Sigmoid colon (tissue), 7 donors: Measurements from ENCODE around the gene SLC66A1. TPM values are rescaled to one million over a fixed set of nuclear protein-coding genes. Genes with fewer than 3 reads are reported as not detected.
A peak's percentile ranks its signal among the peaks of the same experiment; 100 is the strongest.

Experiments
- DNase-seq: peaks from one replicate; pipeline ENCODE4 v3.0.0-alpha.2; 2019
- H3K27ac ChIP-seq, 4 donors: fragments of 200-600 bp; sonication (generic); one replicate each; pipeline ENCODE4 v1.5.1; 2016 to 2019; ENCODE audit warnings: mild to moderate bottlenecking in 1 of 4
- H3K27me3 ChIP-seq, 3 donors: fragments of 200-600 bp; sonication (generic); one replicate each; pipeline ENCODE4 v1.5.1; 2019; ENCODE audit warnings: mild to moderate bottlenecking in 1 of 3
- H3K36me3 ChIP-seq, 4 donors: fragments of 200-600 bp; sonication (generic); one replicate each; pipeline ENCODE4 v1.5.1; 2016 to 2019
- H3K4me1 ChIP-seq, 4 donors: fragments of 200-600 bp; sonication (generic); one replicate each; pipeline ENCODE4 v1.5.1; 2017 to 2019
- H3K4me3 ChIP-seq, 4 donors: fragments of 200-600 bp; sonication (generic); one replicate each; pipeline ENCODE4 v1.5.1; 2017 to 2019; ENCODE audit warnings: mild to moderate bottlenecking in 2 of 4, moderate library complexity in 1 of 4
- H3K9me3 ChIP-seq, 4 donors: fragments of 200-600 bp in 3 of 4; sonication (generic) in 3 of 4; one replicate each; pipeline versions ENCODE4 v1.5.1 to v1.6.1; 2013 to 2019
- CTCF ChIP-seq, 4 experiments: fragments of 450-650 bp in 3 of 4; fragments of 200-600 bp in 1 of 4; IDR thresholded peaks; one replicate each; pipeline ENCODE4 v1.5.1; 2016 to 2019; ENCODE audit warnings: antibody characterized with exemption in 4 of 4, mild to moderate bottlenecking in 3 of 4, moderate library complexity in 2 of 4
- EP300 ChIP-seq, 4 donors: sonication (generic); formaldehyde crosslinking; IDR thresholded peaks; one replicate each; pipeline ENCODE4 v1.6.1; 2017; ENCODE audit warnings: antibody characterized with exemption in 4 of 4
- POLR2A ChIP-seq, 2 donors: fragments of 450-650 bp; IDR thresholded peaks; one replicate each; pipeline ENCODE4 v1.6.1; 2016; ENCODE audit warnings: antibody characterized with exemption in 2 of 2, mild to moderate bottlenecking in 2 of 2, moderate library complexity in 2 of 2
- POLR2AphosphoS5 ChIP-seq, 4 donors: sonication (generic); formaldehyde crosslinking; IDR thresholded peaks; one replicate each; pipeline ENCODE4 v1.6.1; 2017; ENCODE audit warnings: antibody characterized with exemption in 4 of 4
- WGBS, 2 donors: extraction: QIAGEN DNeasy Blood & Tissue Kit; methylation state at CpG; one replicate each; pipeline ENCODE4 v1.1.7; 2013; 5-methylcytosine and 5-hydroxymethylcytosine counted together
- intact Hi-C: fragments of 100-400 bp; cut with DNase I; formaldehyde crosslinking; loops from one replicate; pipeline ENCODE4 v1.15.1; 2023
- polyA plus RNA-seq, 3 donors: library from polyadenylated mRNA; stranded (reverse); fragments of 200-250 nt; gene quantifications; one replicate each; pipeline ENCODE4 v1.2.3, GENCODE V29; 2013
- total RNA-seq, 4 donors: library from RNA; depleted of rRNA; stranded (reverse); fragments of >200 nt; gene quantifications; one replicate each; pipeline ENCODE4 v1.1.0, GENCODE V29; 2016
- donor health status: healthy with polysubstance abuse.
- donor health status: Bipolar disorder and iron deficiency.
- donor health status: healthy.

Gene SLC66A1
- total and polyA plus RNA-seq, 7 donors, result 5.1 to 16.0 (median 8.1) TPM

DNA sequence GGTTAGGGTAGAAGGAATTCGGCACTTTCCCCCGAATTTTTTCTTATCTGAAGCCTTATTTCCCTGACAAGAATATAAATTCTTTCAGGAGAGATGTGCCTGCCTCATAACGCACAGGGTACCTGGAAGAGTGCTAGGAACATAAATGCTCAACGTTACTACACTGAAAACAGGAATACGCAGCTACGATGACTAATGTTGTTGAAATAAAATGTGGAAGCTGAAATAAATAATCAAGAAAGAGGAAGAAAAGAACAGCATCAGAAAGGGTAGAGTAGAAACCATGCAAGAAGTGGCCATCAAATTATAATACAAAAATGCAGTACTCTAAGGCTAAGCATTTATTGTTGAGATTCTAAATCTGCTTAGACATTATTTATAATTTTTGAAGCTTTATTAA, 33.9 kb downstream of the SLC66A1 start:
- intact Hi-C loops, result no loop called here
- Histone ChIP-seq H3K9me3 (no peaks in the 10 kb centered on the region), H3K27ac (peak overlapping the region in 1 of 4 donors; percentile 18), H3K4me1 (peaks cover 0 to 42% (median 28%) of the 10 kb centered on the region in 4 donors), H3K4me3 (no peak overlapping the region), H3K27me3 (no peaks in the 10 kb centered on the region), H3K36me3 (peaks cover 22 to 61% (median 41%) of the 10 kb centered on the region in 4 donors)
- WGBS, 2 donors, result 84% methylated on average over 6 of the region's 6 CpGs
- DNase-seq, result no peak
- TF ChIP-seq POLR2A (IDR thresholded peaks at IDR 0.05), result no peak
- no peak for TF ChIP-seq CTCF (IDR thresholded peaks at IDR 0.05)
- TF ChIP-seq POLR2AphosphoS5 (IDR thresholded peaks at IDR 0.05), result no peak
- TF ChIP-seq EP300 (IDR thresholded peaks at IDR 0.05), result no peak

DNA sequence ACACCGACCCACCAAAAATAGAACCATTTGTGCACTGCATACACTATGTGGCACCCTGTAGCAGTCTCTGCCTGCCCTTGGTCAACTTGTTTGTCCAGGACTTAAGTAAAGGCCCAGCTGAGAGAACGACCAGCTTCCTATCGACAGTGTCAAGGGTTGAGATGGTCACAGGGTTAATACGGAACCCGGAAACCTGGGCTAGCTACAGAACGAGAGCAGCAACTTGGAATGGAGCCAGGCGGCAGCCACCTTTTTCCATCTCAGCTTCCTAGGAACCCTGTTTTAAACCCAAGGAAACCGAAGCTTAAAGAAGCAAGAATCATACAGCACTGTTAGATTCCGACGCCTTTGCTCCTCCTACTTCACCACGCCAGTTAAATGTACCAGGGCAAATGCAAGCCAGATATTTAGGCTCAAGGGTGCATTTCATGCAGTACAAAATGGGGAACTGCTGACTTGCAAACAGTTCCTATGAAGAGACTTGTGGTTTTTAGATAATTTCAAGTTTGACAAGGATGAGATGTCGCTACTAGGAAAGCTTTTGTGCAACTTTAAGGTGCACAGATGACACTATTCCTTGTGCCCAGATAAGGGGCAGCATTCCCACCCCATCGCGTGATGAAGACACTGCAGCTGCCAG, 35.5 kb downstream of the SLC66A1 start:
- TF ChIP-seq POLR2AphosphoS5 (IDR thresholded peaks at IDR 0.05) (no peak), POLR2A (IDR thresholded peaks at IDR 0.05) (no peak), CTCF (IDR thresholded peaks at IDR 0.05) (no peak), EP300 (IDR thresholded peaks at IDR 0.05) (no peak)
- Histone ChIP-seq H3K4me3 (no peak overlapping the region), H3K9me3 (no peaks in the 10 kb centered on the region), H3K36me3 (peaks cover 18 to 60% (median 35%) of the 10 kb centered on the region in 4 donors), H3K27me3 (no peaks in the 10 kb centered on the region), H3K27ac (peak overlapping the region in 2 of 4 donors; percentile 7 to 51), H3K4me1 (peaks cover 0 to 43% (median 38%) of the 10 kb centered on the region in 4 donors)
- 78 to 81% methylated on average over 14 of the region's 14 CpGs for WGBS, 2 donors
- no peak for DNase-seq
- intact Hi-C loops, result no loop called here

DNA sequence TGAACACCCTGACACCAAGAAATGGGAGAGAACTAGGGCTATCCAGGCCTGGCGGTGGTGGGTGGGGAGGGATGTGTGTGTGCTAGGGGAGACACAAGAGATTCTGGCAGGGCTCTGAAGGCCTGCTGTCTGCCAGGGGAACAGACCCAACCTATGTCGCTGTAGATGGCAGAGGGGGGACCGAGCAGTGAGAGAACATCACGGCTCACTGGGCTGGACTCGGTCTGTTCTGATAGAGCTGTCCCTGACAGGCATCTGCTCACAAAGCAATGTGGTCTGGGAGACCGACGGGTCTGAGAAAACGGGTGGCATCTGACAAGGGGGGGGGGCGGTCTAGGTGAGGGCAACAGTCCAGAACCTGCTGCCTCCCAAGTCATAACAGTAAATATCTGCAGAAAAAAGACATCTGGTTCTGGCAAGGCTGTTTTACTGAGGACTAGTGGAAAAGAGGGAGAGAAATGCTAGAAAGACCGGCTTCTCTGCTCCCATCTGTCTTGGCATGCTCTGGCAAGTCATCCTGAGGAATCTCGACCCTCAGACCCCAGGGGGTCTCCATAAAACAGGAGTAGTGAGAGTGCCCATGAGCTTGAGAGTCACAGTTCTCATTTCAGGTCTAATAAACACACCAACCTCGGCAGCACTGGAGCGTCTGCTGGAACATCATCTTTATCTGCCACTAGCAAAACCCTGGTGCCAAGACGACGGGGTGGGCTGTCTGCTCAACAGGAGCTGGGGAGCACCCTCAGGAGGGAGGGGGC, 36.5 kb downstream of the SLC66A1 start:
- no peaks in the 10 kb centered on the region for H3K9me3 ChIP-seq
- peak overlapping the region in 3 of 4 donors; percentile 9 to 51 (median 25) for H3K27ac ChIP-seq
- DNase-seq, result no peak
- H3K27me3 ChIP-seq, result no peaks in the 10 kb centered on the region
- intact Hi-C loops, result no loop called here
- H3K4me3 ChIP-seq, result no peak overlapping the region
- peaks cover 17 to 60% (median 33%) of the 10 kb centered on the region in 4 donors for H3K36me3 ChIP-seq
- 80 to 82% methylated on average over 15 of the region's 15 CpGs for WGBS, 2 donors
- no peak for TF ChIP-seq POLR2AphosphoS5 (IDR thresholded peaks at IDR 0.05)
- no peak for TF ChIP-seq EP300 (IDR thresholded peaks at IDR 0.05)
- TF ChIP-seq POLR2A (IDR thresholded peaks at IDR 0.05), result no peak
- TF ChIP-seq CTCF (IDR thresholded peaks at IDR 0.05), result no peak
- H3K4me1 ChIP-seq, result peaks cover 0 to 50% (median 46%) of the 10 kb centered on the region in 4 donors

- no peak for DNase-seq
- H3K4me1 ChIP-seq, result peaks cover 0 to 55% (median 45%) of the 10 kb centered on the region in 4 donors
- H3K4me3 ChIP-seq, result no peak overlapping the region
- H3K27ac ChIP-seq, result peak overlapping the region in 2 of 4 donors; percentile 28 to 51
- TF ChIP-seq POLR2A (IDR thresholded peaks at IDR 0.05), result no peak
- TF ChIP-seq POLR2AphosphoS5 (IDR thresholded peaks at IDR 0.05), result no peak
- TF ChIP-seq EP300 (IDR thresholded peaks at IDR 0.05), result no peak
- TF ChIP-seq CTCF (IDR thresholded peaks at IDR 0.05), result no peak
- H3K9me3 ChIP-seq, result no peaks in the 10 kb centered on the region
- no peaks in the 10 kb centered on the region for H3K27me3 ChIP-seq
- 91 to 93% methylated on average over 17 of the region's 17 CpGs for WGBS, 2 donors
- H3K36me3 ChIP-seq, result peaks cover 20 to 60% (median 30%) of the 10 kb centered on the region in 4 donors
- intact Hi-C loops, result loop anchor here (5.0 kb wide), 1 partner anchor 37 kb away; no protein-coding TSS in a partner anchor
These were observed 37.9 kb downstream of the SLC66A1 start for GRCh38 chr1:19349999-19350398.
